HUES48 (cell line): ENCODE measurements around the gene KDF1.
"Not testable (repeated sequence)": the region's sequence is repeated elsewhere in the genome, so short reads cannot be mapped to it uniquely, and the experiment has no call there.

Source experiments
- H3K27ac ChIP-seq: one replicate; pipeline ENCODE4 v1.7.0; 2013; ENCODE audit warnings: low read depth, low read length, inconsistent platforms
- H3K27me3 ChIP-seq: 2 replicates; pipeline ENCODE4 v1.6.1; 2013; ENCODE audit warnings: mild to moderate bottlenecking, low read length; ENCODE audit not compliant: control insufficient read depth, insufficient read depth
- H3K36me3 ChIP-seq: 2 replicates; pipeline ENCODE4 v1.6.1; 2013; ENCODE audit warnings: low read length; ENCODE audit not compliant: control insufficient read depth, insufficient read depth
- H3K4me1 ChIP-seq: 2 replicates; pipeline ENCODE4 v1.6.1; 2013; ENCODE audit warnings: mild to moderate bottlenecking, low read length; ENCODE audit not compliant: control insufficient read depth, insufficient read depth
- H3K4me3 ChIP-seq: 2 replicates; pipeline ENCODE4 v1.5.1; 2013; ENCODE audit warnings: mild to moderate bottlenecking, low read depth, low read length
- H3K9ac ChIP-seq: 2 replicates; pipeline ENCODE4 v1.6.1; 2013; ENCODE audit warnings: mild to moderate bottlenecking, low read depth, low read length, moderate library complexity
- H3K9me3 ChIP-seq: 2 replicates; pipeline ENCODE4 v1.6.1; 2013; ENCODE audit warnings: low read length; ENCODE audit not compliant: control insufficient read depth, insufficient read depth

Gene KDF1

DNA sequence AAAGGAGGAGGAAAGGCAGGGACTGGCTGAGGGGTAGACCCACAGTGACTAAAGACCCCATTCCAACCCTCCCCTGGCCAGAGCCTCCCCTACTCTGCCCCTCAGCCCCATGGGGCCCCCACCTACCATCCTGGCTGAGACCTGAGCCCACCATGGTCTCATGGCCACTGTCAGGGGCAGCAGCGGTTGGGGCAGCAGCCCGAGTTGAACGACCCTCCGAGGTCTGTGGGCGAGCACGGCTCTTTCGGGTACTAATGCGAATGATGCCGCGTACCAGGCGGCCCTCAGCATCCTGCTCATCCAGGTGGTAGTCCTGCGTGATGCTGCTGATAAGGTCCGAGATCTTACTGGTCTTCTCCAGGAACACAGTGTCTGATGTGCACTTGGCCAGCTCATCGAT is 9.1 kb downstream of the KDF1 start:
- H3K9ac ChIP-seq = no peak overlapping the region
- peaks cover 44% of the 10 kb centered on the region for H3K36me3 ChIP-seq
- H3K27ac ChIP-seq = no peak overlapping the region
- H3K4me3 ChIP-seq = no peak overlapping the region
- no peaks in the 10 kb centered on the region for H3K27me3 ChIP-seq
- no peaks in the 10 kb centered on the region for H3K4me1 ChIP-seq
- no peaks in the 10 kb centered on the region for H3K9me3 ChIP-seq

DNA sequence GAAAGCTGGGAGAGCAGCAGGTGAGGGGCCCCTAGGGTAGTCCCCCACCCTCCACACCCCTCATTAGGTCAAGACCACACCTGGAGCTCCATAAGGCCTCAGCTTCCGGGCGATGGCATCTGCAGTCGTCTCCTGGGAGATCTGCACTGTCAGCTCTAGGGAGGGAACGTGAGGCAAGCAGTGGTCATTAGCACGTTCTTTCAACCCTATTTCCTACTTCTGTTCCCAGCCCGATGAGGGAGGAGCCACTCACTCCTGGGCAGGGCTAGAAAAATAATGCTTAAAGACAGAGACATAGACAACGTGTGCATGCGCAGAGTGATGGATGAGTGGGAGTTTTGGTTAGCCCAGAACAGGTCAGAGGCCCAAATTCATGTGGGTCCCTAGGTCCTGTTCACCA is 9.7 kb downstream of the KDF1 start:
- H3K36me3 ChIP-seq = peaks cover 50% of the 10 kb centered on the region
- no peak overlapping the region for H3K27ac ChIP-seq
- H3K27me3 ChIP-seq = no peaks in the 10 kb centered on the region
- no peak overlapping the region for H3K9ac ChIP-seq
- no peak overlapping the region for H3K4me3 ChIP-seq
- H3K9me3 ChIP-seq = no peaks in the 10 kb centered on the region
- H3K4me1 ChIP-seq = no peaks in the 10 kb centered on the region

DNA sequence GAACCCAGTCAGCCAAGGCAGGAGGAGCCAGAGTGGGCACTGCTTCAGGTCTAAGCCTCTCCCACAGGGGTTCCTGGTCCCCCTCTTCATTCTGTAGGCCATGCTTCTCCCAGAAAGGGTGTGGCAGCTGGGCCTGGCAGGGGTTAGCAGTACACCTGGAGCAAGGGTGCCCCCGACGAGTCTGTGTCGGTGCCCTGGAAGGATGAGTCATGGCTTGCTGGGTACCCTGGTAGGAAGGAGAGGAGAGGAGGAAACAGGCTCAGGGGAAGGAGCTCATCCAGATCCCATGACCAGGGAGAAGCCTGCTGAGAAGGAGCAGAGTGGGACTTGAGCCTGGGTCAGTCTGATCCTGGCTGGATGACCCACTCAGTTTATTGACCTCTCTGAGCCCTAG is 10.3 kb downstream of the KDF1 start:
- no peaks in the 10 kb centered on the region for H3K27me3 ChIP-seq
- no peaks in the 10 kb centered on the region for H3K4me1 ChIP-seq
- H3K27ac ChIP-seq = no peak overlapping the region
- peaks cover 57% of the 10 kb centered on the region for H3K36me3 ChIP-seq
- no peak overlapping the region for H3K9ac ChIP-seq
- no peaks in the 10 kb centered on the region for H3K9me3 ChIP-seq
- no peak overlapping the region for H3K4me3 ChIP-seq

DNA sequence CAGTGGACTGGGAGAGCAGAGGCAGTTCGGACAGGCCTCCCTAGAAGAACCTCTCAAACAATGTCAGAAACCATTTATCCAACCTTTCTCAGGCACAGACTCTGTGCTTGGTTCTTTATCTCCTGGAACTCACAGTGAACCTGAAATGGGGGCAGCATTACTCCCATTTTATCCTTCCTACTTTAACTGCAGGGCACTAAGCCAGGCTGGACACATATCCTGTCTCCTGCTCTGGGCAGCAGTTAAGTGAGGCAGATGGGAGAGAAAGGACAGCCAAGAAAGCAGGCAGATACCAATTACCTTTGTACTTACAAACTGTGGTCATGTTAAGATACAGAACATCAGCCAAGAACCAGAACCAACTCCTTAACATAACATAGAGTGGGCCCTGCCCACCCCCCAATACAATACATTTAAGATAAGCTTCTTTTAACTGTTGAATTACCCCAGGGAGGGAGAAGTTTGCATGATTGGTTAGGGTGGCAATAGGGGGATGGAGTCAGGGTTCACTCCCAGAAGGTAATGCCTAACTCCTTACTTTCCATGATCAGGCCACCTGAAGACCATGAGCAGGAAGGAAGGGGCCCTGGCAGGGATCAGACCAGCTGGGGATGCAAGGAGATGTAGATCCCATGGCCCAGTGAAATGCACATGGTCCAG is 10.9 kb downstream of the KDF1 start:
- no peaks in the 10 kb centered on the region for H3K27me3 ChIP-seq
- no peak overlapping the region for H3K4me3 ChIP-seq
- H3K36me3 ChIP-seq = peaks cover 62% of the 10 kb centered on the region
- no peaks in the 10 kb centered on the region for H3K9me3 ChIP-seq
- H3K9ac ChIP-seq = no peak overlapping the region
- no peak overlapping the region for H3K27ac ChIP-seq
- H3K4me1 ChIP-seq = no peaks in the 10 kb centered on the region

DNA sequence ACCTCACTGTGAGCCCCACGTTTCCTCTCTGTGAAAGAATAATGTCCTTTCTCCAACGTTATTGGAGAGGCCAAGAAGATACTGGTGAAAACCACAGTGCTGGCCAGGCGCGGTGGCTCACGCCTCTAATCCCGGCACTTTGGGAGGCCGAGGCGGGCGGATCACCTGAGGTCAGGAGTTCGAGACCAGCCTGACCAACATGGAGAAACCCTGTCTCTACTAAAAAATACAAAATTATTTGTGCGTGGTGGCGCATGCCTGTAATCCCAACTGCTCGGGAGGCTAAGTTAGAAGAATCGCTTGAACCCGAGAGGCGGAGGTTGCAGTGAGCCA is 11.6 kb downstream of the KDF1 start:
- H3K4me1 ChIP-seq, H3K9me3 ChIP-seq, H3K4me3 ChIP-seq, H3K27me3 ChIP-seq, H3K27ac ChIP-seq, H3K9ac ChIP-seq: not testable (repeated sequence)
- H3K36me3 ChIP-seq = peaks cover 68% of the 10 kb centered on the region

DNA sequence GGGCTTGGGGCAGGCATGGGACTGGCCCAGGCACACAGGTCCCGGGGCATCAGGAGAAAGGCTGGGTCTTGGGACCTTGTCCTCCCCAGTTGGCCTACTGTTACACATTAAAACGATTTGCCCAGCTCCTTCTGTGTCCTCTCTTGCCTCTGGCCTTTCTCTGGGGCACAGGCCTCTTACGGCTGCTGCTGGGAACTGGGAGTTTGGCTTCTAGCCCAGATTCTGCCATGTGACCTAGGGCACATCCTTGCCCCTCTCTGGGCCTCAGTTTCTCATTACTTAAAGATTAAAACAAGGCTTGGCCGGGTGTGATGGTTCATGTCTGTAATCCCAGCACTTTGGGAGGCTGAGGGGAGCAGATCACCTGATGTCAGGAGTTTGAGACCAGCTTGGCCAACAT is 14.0 kb downstream of the KDF1 start:
- Histone ChIP-seq H3K4me1 (no peaks in the 10 kb centered on the region), H3K4me3 (no peak overlapping the region), H3K27ac (no peak overlapping the region), H3K9ac (no peak overlapping the region), H3K27me3 (no peaks in the 10 kb centered on the region), H3K9me3 (no peaks in the 10 kb centered on the region), H3K36me3 (peaks cover 76% of the 10 kb centered on the region)

DNA sequence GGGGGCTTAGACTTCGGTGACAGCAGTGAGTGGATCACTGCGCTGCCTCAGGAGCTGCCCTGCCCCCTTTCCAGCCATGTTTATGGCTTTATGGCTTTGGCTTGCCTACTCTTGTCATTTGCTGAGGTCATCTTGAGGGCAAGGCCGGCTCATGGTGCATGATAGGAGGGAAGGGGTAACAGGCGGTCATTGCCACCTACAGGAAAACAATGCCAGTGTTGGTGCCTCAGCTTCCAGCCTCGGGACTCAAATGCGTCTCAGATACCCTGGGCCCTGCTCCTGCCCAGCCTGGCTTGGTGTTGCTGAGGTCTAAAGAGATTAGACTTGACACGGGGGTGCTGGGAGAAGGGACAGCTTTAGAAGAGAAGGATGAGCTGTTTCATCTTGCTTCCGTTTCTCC is 14.5 kb downstream of the KDF1 start:
- Histone ChIP-seq H3K9me3 (no peaks in the 10 kb centered on the region), H3K4me1 (no peaks in the 10 kb centered on the region), H3K27me3 (no peaks in the 10 kb centered on the region), H3K36me3 (peaks cover 74% of the 10 kb centered on the region), H3K4me3 (no peak overlapping the region), H3K9ac (no peak overlapping the region), H3K27ac (no peak overlapping the region)

DNA sequence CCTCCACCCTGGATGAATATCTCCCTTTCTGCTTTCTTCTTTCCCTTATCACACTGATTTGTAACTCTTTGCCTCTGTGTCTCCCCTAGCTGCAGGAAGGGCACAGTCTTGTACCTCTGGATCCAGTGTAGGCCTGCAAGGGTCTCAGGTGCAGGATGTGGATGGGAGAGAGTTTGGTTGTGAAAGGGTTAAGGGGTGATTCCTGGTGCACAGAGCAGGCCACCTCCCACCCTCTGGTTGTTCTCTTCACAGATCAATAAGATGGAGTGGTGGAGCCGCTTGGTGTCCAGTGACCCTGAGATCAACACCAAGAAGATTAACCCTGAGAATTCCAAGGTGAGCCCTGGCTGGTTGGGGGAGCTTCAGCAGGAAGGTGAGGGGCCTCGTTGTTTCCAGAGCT is 15.1 kb downstream of the KDF1 start:
- no peaks in the 10 kb centered on the region for H3K27me3 ChIP-seq
- H3K9ac ChIP-seq = no peak overlapping the region
- H3K9me3 ChIP-seq = no peaks in the 10 kb centered on the region
- H3K27ac ChIP-seq = no peak overlapping the region
- H3K36me3 ChIP-seq = peaks cover 70% of the 10 kb centered on the region
- no peaks in the 10 kb centered on the region for H3K4me1 ChIP-seq
- H3K4me3 ChIP-seq = no peak overlapping the region

DNA sequence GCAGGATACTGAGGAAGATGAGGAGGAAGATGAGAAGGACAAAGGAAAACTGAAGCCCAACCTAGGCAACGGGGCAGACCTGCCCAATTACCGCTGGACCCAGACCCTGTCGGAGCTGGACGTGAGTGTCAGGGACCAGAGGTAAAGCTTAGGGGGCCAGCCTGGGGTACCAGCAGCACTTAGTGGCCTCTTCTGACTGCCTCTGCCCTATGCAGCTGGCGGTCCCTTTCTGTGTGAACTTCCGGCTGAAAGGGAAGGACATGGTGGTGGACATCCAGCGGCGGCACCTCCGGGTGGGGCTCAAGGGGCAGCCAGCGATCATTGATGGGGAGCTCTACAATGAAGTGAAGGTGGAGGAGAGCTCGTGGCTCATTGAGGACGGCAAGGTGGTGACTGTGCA is 17.6 kb downstream of the KDF1 start:
- Histone ChIP-seq H3K9ac (no peak overlapping the region), H3K4me1 (no peaks in the 10 kb centered on the region), H3K9me3 (no peaks in the 10 kb centered on the region), H3K27ac (no peak overlapping the region), H3K36me3 (peaks cover 77% of the 10 kb centered on the region), H3K4me3 (no peak overlapping the region), H3K27me3 (no peaks in the 10 kb centered on the region)

DNA sequence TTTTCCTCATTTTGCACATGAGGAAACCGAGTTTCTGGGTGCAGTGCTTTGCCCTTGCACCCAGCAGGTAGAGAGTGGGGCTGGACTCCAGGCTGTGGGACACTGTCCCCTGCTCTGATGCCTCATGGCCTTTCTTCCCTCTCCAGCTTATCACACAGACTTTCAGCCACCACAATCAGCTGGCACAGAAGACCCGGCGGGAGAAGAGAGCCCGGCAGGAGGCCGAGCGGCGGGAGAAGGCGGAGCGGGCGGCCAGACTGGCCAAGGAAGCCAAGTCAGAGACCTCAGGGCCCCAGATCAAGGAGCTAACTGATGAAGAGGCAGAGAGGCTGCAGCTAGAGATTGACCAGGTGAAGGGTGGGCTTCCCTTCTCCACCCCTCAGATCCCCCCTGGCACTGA is 19.0 kb downstream of the KDF1 start:
- Histone ChIP-seq H3K27me3 (no peaks in the 10 kb centered on the region), H3K9ac (no peak overlapping the region), H3K36me3 (peaks cover 80% of the 10 kb centered on the region)

DNA sequence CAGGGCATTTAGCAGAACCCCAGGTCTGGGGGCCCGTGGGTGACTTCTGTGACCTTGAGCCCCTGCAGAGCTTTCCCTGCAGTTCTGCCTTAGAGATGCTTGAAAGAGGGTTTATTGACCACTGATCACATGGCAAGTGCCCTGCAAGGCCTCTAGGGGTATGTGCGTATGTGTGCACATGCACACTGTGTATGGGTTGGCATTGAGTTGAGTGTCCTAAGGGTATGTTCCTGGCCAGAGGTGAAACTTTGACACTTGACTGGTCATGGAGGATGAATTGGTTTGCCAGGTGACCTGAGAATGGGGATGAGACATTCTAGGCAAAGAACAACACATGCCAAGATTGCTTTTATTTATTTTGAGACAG is 21.6 kb downstream of the KDF1 start:
- Histone ChIP-seq H3K27ac (no peak overlapping the region), H3K4me3 (no peak overlapping the region), H3K9me3 (no peaks in the 10 kb centered on the region), H3K27me3 (no peaks in the 10 kb centered on the region), H3K9ac (no peak overlapping the region), H3K36me3 (peaks cover 71% of the 10 kb centered on the region), H3K4me1 (no peaks in the 10 kb centered on the region)

More for the DNA sequence above, 19.0 kb downstream of the KDF1 start:
- H3K4me3 ChIP-seq = no peak overlapping the region
- no peaks in the 10 kb centered on the region for H3K4me1 ChIP-seq
- no peak overlapping the region for H3K27ac ChIP-seq
- no peaks in the 10 kb centered on the region for H3K9me3 ChIP-seq
